GM23338 (cell line): ENCODE measurements around the gene CFHR1. TPM values are rescaled to one million over a fixed set of nuclear protein-coding genes. Genes with fewer than 3 reads are reported as not detected.

Experiments
- ETS1 ChIP-seq: IDR thresholded peaks from 2 replicates; pipeline ENCODE4 v1.6.1; 2016; ENCODE audit warnings: antibody characterized with exemption
- NANOG ChIP-seq: IDR thresholded peaks from 2 replicates; pipeline ENCODE4 v1.6.1; 2016; ENCODE audit warnings: antibody characterized with exemption, borderline replicate concordance
- POLR2AphosphoS5 ChIP-seq: IDR thresholded peaks from 2 replicates; pipeline ENCODE4 v1.6.1; 2016; ENCODE audit warnings: antibody characterized with exemption, low read depth
- REST ChIP-seq: IDR thresholded peaks from one replicate; pipeline ENCODE4 v1.6.1; 2018; ENCODE audit warnings: antibody characterized with exemption; ENCODE audit not compliant: unreplicated experiment
- STAT1 ChIP-seq: IDR thresholded peaks from one replicate; pipeline ENCODE4 v1.6.1; 2016; ENCODE audit warnings: antibody characterized with exemption; ENCODE audit not compliant: unreplicated experiment
- ZNF114 ChIP-seq: fragments of 250-450 bp; sonication (Bioruptor Pico); IDR thresholded peaks from 2 replicates; pipeline ENCODE4 v1.5.0; 2020; ENCODE audit warnings: mild to moderate bottlenecking, moderate library complexity
- ZNF331 ChIP-seq: fragments of 250-450 bp; sonication (Bioruptor Pico); IDR thresholded peaks from 2 replicates; pipeline ENCODE4 v1.5.0; 2020; ENCODE audit warnings: low read depth, mild to moderate bottlenecking, moderate library complexity
- ZNF462 ChIP-seq: fragments of 250-450 bp; sonication (Bioruptor Pico); IDR thresholded peaks from 2 replicates; pipeline ENCODE4 v1.5.0; 2020; ENCODE audit warnings: mild to moderate bottlenecking, moderate library complexity
- polyA plus RNA-seq: library from polyadenylated mRNA; unstranded; fragments of >200 nt; fragmentation: Nextera tagmentation; extraction: Ambion mirVana; gene quantifications from 2 replicates; pipeline ENCODE4 v1.2.1, GENCODE V29; 2016
- total RNA-seq: library from RNA; depleted of rRNA; stranded (reverse); fragments of >200 nt; shearing (Covaris generic); gene quantifications from 2 replicates; pipeline ENCODE4 v1.2.3, GENCODE V29; 2014

CFHR1 gene
- total and polyA plus RNA-seq, 2 experiments from 2014 or later, result not detected

DNA sequence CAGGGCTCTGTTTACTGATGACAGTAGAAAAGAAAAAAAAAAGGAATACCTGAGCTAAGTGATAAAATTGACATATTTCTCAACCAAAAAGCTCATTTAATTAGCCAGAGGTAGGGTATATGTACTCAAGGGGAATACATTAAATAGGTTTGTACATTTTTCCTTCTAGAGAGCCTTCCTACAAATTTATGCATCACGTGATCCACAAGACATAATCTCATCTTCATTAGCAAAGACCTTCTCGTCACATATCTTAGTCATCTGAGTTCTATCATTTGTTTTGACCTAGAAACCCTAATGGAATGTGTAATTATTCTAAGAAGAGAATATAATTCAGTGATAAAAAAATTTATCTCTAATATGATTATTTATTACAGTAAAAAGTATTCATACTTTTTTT is 37.7 kb downstream of the CFHR1 start (continued):
- TF ChIP-seq ZNF462 (CRISPR knock-in tag) (no peak), ZNF331 (no peak), STAT1 (no peak), REST (no peak), POLR2AphosphoS5 (no peak), ZNF114 (CRISPR knock-in tag) (no peak), ETS1 (no peak), NANOG (no peak)
